Esophagus squamous epithelium (tissue), 4 donors: ENCODE measurements around the gene SLC10A2.

Experiments used
- CTCF ChIP-seq, 6 experiments: fragments of 450-650 bp in 4 of 6; fragments of 200-600 bp in 2 of 6; sonication (generic) in 2 of 6; IDR thresholded peaks; one replicate each; pipeline ENCODE4 v1.5.1; 2016 to 2019; ENCODE audit warnings: antibody characterized with exemption in 6 of 6, mild to moderate bottlenecking in 4 of 6, moderate library complexity in 4 of 6
- POLR2A ChIP-seq, 4 donors: fragments of 450-650 bp; IDR thresholded peaks; one replicate each; pipeline ENCODE4 v1.6.1; 2017; ENCODE audit warnings: antibody characterized with exemption in 4 of 4, mild to moderate bottlenecking in 4 of 4, moderate library complexity in 3 of 4

- no peak for TF ChIP-seq POLR2A (IDR thresholded peaks at IDR 0.05)
- TF ChIP-seq CTCF (IDR thresholded peaks at IDR 0.05), result no peak
Observed at GRCh38 chr13:103104340-103104739, 38.1 kb upstream of the SLC10A2 start.
